Stimulated activated naive B cell treated with anti-CD40 and anti-IgM and Interleukin-4, amounts not matched to agents 10 μg/mL and 1 μg/mL and 100 μg/mL, for 72 hours (primary cell): ENCODE data around the gene KRT80.

Source experiments
- ATAC-seq, 2 donors: fragments of 150-1000 bp; cut with Tn5 transposase; replicated peaks; 2 replicates each; pipeline ENCODE4 v1.10.0; 2021; ENCODE audit warnings: moderate library complexity in 1 of 2
- DNase-seq: peaks from one replicate; pipeline ENCODE4 v3.0.0; 2021
- H3K27ac Mint-ChIP-seq: one replicate; pipeline ENCODE4 v1.8.0; 2022; ENCODE audit warnings: mild to moderate bottlenecking, mixed read lengths
- H3K27me3 Mint-ChIP-seq, 2 donors: one replicate each; pipeline ENCODE4 v1.8.0; 2022; ENCODE audit warnings: mixed read lengths in 2 of 2
- H3K36me3 Mint-ChIP-seq, 2 donors: one replicate each; pipeline ENCODE4 v1.8.0; 2022; ENCODE audit warnings: mixed read lengths in 2 of 2, mild to moderate bottlenecking in 1 of 2
- H3K4me1 Mint-ChIP-seq, 2 donors: one replicate each; pipeline ENCODE4 v1.8.0; 2022; ENCODE audit warnings: mixed read lengths in 2 of 2, mild to moderate bottlenecking in 1 of 2
- H3K4me3 Mint-ChIP-seq, 2 donors: one replicate each; pipeline ENCODE4 v1.8.0; 2022; ENCODE audit warnings: mild to moderate bottlenecking in 2 of 2, mixed read lengths in 2 of 2, moderate library complexity in 1 of 2
- H3K9me3 Mint-ChIP-seq, 2 donors: one replicate each; pipeline ENCODE4 v1.8.0; 2022; ENCODE audit warnings: mixed read lengths in 2 of 2, mild to moderate bottlenecking in 1 of 2

Gene KRT80

DNA sequence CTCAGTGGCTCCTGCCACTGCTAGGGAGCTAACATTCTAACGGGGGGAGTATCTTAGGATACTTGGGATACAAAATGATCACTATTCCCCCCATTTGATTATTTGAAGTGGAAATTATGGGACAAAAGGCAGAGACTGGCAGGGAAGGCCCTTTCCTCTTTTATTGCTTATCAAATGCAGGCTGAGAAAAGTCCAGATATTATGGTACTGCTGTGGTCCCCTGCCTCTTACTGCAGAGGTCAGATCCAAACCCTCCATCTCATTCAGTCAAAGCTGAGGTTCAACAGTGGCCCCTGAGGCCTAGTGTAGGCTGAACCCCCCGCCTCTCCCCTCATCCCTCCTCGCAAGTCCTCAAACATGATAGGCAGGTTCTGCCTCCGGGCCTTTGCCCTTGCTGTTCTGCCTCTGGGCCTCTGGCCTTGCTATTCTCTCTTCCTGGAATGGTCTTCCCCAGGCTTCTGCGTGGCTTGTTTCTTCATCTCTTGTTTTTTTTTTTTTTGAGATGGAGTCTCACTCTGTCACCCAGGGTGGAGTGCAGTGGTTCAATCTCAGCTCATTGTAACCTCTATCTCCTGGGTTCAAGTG lies 34.2 kb downstream of the KRT80 start:
- H3K27ac Mint-ChIP-seq = no peak overlapping the region
- no peak overlapping the region for H3K4me3 Mint-ChIP-seq
- ATAC-seq (no peak), DNase-seq (no peak)
- H3K4me1 Mint-ChIP-seq = no peaks in the 10 kb centered on the region
- H3K27me3 Mint-ChIP-seq = peaks cover 25 to 33% of the 10 kb centered on the region in 2 donors
- no peaks in the 10 kb centered on the region for H3K36me3 Mint-ChIP-seq
- peaks cover 0 to 3% of the 10 kb centered on the region in 2 donors for H3K9me3 Mint-ChIP-seq

DNA sequence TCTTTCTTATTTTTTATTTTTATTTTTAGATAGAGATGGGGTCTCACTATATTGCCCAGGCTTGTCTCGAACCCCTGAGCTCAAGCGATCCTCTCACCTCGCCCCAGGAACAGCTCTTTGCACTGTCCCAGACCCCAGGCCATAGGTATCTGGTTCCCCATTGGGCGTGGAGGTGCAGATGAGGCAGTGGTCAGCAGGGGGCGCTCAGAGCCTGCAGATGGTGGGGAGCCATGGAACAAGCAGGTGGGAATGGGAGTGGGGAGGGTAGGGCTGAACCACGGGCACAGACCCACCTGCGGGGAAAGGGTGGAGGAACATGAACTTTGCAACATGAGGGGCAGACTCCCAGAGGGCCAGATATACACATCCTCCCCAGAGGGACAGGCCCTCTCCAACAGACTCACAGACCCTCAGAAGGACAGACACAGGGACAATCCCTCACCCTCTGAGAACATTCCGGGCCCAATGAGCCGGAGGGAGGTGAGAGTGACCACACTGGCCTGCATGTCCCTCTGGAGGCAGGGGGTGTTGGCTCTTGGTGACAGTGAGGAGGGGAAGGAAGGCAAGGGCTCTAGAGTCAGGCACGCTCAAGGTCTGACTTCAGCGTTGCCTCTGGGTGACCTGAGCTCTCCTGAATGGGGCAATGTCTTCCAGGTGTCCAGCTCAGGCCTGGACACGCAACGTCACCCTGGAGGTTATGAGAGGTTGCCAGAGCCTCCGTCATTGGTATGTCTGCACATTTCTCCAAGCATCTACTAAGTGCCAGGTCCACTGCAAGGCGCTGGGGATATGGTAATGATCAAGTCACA lies 34.9 kb downstream of the KRT80 start:
- no peak overlapping the region for H3K4me3 Mint-ChIP-seq
- H3K4me1 Mint-ChIP-seq = peaks cover 0 to under 1% of the 10 kb centered on the region in 2 donors
- no peaks in the 10 kb centered on the region for H3K36me3 Mint-ChIP-seq
- peaks cover 0 to 3% of the 10 kb centered on the region in 2 donors for H3K9me3 Mint-ChIP-seq
- ATAC-seq (peak; percentile 72 to 73), DNase-seq (peak; percentile 30)
- H3K27ac Mint-ChIP-seq = no peak overlapping the region
- peaks cover 27 to 35% of the 10 kb centered on the region in 2 donors for H3K27me3 Mint-ChIP-seq

DNA sequence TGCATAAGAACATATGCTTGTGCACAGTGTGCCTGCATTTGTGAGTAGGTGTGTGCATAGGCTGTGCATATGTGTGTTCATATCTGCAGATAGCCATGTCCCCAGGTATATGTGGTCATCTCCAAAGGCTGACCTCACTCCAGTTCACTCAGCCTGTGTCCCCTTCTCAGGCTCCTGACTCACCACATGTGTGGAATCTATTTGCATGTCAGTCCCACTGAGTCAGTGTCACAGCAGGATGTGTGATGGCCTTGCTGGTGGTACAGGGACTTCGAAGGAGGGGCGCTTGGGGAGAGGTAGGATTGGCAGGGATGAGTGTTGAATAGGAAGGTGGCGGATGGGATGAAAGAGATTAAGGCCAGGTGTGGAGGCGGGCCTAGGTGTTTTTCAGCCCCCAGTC lies 35.5 kb downstream of the KRT80 start:
- no peak overlapping the region for H3K27ac Mint-ChIP-seq
- H3K4me3 Mint-ChIP-seq = no peak overlapping the region
- DNase-seq (no peak), ATAC-seq (no peak)
- H3K36me3 Mint-ChIP-seq = no peaks in the 10 kb centered on the region
- peaks cover 5 to 7% of the 10 kb centered on the region in 2 donors for H3K4me1 Mint-ChIP-seq
- peaks cover 0 to 3% of the 10 kb centered on the region in 2 donors for H3K9me3 Mint-ChIP-seq
- H3K27me3 Mint-ChIP-seq = peaks cover 29 to 36% of the 10 kb centered on the region in 2 donors

- peaks cover 36 to 41% of the 10 kb centered on the region in 2 donors for H3K27me3 Mint-ChIP-seq
- no peaks in the 10 kb centered on the region for H3K36me3 Mint-ChIP-seq
- H3K27ac Mint-ChIP-seq = no peak overlapping the region
- no peak for ATAC-seq
- DNase-seq = no peak
- H3K4me3 Mint-ChIP-seq = no peak overlapping the region
- H3K4me1 Mint-ChIP-seq = peaks cover 5 to 9% of the 10 kb centered on the region in 2 donors
- peaks cover 0 to 3% of the 10 kb centered on the region in 2 donors for H3K9me3 Mint-ChIP-seq
These were observed 36.6 kb downstream of the KRT80 start for GRCh38 chr12:52155048-52155868.

DNA sequence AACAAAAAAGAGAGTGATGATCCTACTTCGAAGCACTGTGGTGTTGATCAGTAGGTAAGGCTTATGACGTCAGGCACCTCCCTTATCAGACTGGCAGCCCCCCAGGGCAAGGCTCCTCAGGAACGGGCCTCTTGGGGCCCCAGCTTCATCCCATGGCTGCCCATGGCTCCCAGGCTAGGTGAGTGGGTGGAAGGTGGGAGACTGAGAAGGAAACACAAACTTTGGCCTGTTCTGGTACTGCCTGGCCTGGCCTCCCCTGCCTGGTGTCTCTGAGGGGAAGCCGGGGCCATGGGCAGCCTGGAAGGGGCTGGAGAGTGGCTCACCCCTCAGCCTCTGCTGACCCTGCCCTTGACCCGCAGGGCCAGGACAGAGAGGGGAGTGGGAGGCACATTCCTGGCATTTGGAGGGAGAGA lies 38.9 kb downstream of the KRT80 start:
- ATAC-seq (no peak), DNase-seq (no peak)
- Mint-ChIP-seq H3K36me3 (no peaks in the 10 kb centered on the region), H3K9me3 (no peaks in the 10 kb centered on the region), H3K4me3 (no peak overlapping the region), H3K4me1 (peaks cover 5 to 9% of the 10 kb centered on the region in 2 donors), H3K27ac (no peak overlapping the region), H3K27me3 (peaks cover 34 to 43% of the 10 kb centered on the region in 2 donors)

DNA sequence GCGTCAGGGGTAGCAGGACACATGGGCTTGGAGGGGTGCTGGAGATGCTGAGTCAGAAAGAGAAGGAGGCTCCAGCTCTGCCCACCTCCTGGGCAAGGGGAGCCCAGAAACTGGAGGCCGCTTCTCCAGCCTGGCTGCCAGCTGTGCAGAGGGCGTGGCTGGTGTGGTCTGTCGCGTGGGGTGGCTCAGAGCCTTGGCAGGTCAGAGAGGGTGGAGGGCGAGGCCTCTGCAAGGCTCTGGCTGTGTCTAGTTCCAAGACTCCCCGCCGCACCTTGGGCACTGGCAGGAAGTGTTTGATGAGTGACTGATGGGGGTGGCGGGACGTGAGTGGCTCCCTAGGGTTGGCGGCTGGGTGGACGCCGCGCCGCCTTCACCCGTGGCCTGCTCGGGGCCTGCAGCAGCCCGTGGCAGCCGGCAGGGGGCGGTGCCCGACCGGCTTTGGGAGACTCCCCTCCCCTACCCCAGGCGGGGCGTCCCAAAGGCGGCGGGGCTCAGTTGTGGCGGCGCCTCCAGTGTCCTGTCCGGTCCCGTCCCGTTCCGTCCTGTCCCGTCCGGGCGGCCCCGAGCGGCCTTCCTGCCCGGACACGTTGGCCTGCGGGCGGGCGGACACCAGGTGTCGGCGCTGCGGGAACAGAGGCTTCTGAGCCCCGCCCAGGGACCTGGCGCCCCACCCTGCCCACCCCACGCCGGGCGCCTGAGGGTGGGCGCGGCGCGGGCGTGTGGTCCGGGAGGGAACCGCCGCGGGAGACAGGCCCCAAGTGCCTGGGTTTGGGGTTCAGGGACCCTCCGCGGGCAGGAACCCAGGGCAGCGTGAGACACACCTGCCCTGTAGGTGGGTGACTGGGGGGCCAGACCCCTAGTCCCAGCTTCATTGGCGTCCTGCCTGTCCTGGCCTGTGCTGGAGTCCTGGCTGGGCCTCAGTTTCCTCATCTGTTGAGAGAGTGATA lies 39.7 kb downstream of the KRT80 start:
- DNase-seq (peak; percentile 44), ATAC-seq (peak; percentile 78 to 79)
- H3K27ac Mint-ChIP-seq = no peak overlapping the region
- no peaks in the 10 kb centered on the region for H3K9me3 Mint-ChIP-seq
- H3K27me3 Mint-ChIP-seq = peaks cover 34 to 43% of the 10 kb centered on the region in 2 donors
- H3K4me1 Mint-ChIP-seq = peaks cover 5 to 9% of the 10 kb centered on the region in 2 donors
- H3K36me3 Mint-ChIP-seq = no peaks in the 10 kb centered on the region
- H3K4me3 Mint-ChIP-seq = peak overlapping the region; percentile 37 to 41

GRCh38 chr12:52151153-52151836 lies 40.5 kb downstream of the KRT80 start:
- ATAC-seq (no peak), DNase-seq (no peak)
- peaks cover 34 to 43% of the 10 kb centered on the region in 2 donors for H3K27me3 Mint-ChIP-seq
- peak overlapping the region; percentile 37 to 41 for H3K4me3 Mint-ChIP-seq
- H3K27ac Mint-ChIP-seq = no peak overlapping the region
- H3K36me3 Mint-ChIP-seq = no peaks in the 10 kb centered on the region
- peaks cover 5 to 9% of the 10 kb centered on the region in 2 donors for H3K4me1 Mint-ChIP-seq
- no peaks in the 10 kb centered on the region for H3K9me3 Mint-ChIP-seq

DNA sequence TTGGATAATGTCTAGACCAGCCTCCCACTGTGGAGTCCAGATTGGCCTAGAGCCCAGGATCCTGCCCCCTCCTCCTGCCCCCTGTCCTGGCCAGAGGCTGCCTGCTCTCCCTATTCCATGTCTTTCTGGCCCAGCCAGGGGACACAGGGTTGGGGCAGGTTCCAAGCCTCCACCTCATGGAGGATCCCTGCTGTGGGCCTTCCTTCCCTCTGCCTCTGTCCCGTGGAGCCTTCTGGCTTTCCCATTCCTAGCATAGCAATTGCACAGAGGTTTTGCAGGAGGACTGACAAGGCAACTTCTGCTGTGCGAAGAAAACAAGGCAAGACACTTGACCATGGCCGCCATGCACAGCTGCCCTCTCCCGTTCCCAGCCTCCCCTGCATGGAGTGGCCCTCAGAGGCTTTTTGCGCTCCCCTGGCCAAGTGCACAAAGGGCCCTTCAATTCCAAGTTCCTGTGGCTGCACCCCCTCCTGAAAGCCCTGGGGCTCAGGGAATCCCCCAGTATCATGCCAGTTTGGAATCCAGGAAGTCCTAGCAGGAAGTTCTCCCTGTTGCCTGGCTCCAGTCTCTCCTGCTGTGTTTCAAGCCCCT lies 42.1 kb downstream of the KRT80 start:
- H3K4me3 Mint-ChIP-seq = no peak overlapping the region
- H3K27me3 Mint-ChIP-seq = peaks cover 34 to 43% of the 10 kb centered on the region in 2 donors
- DNase-seq (no peak), ATAC-seq (no peak)
- no peaks in the 10 kb centered on the region for H3K9me3 Mint-ChIP-seq
- H3K27ac Mint-ChIP-seq = no peak overlapping the region
- no peaks in the 10 kb centered on the region for H3K36me3 Mint-ChIP-seq
- peaks cover 5 to 9% of the 10 kb centered on the region in 2 donors for H3K4me1 Mint-ChIP-seq

GRCh38 chr12:52149182-52149641 lies 42.6 kb downstream of the KRT80 start:
- H3K4me1 Mint-ChIP-seq = peaks cover 5 to 9% of the 10 kb centered on the region in 2 donors
- DNase-seq = no peak
- H3K36me3 Mint-ChIP-seq = no peaks in the 10 kb centered on the region
- H3K9me3 Mint-ChIP-seq = no peaks in the 10 kb centered on the region
- H3K4me3 Mint-ChIP-seq = no peak overlapping the region
- no peak overlapping the region for H3K27ac Mint-ChIP-seq
- no peak for ATAC-seq
- peaks cover 34 to 43% of the 10 kb centered on the region in 2 donors for H3K27me3 Mint-ChIP-seq

GRCh38 chr12:52148464-52149181 lies 43.2 kb downstream of the KRT80 start:
- no peak for DNase-seq

GRCh38 chr12:52147964-52148463 lies 43.8 kb downstream of the KRT80 start:
- H3K4me1 Mint-ChIP-seq = peaks cover 5 to 9% of the 10 kb centered on the region in 2 donors
- ATAC-seq (no peak), DNase-seq (no peak)
- H3K27me3 Mint-ChIP-seq = peaks cover 26 to 35% of the 10 kb centered on the region in 2 donors
- H3K9me3 Mint-ChIP-seq = no peaks in the 10 kb centered on the region
- no peak overlapping the region for H3K4me3 Mint-ChIP-seq
- H3K27ac Mint-ChIP-seq = no peak overlapping the region
- H3K36me3 Mint-ChIP-seq = no peaks in the 10 kb centered on the region

More at GRCh38 chr12:52148464-52149181, 43.2 kb downstream of the KRT80 start:
- H3K36me3 Mint-ChIP-seq = no peaks in the 10 kb centered on the region
- no peak overlapping the region for H3K4me3 Mint-ChIP-seq
- H3K27ac Mint-ChIP-seq = no peak overlapping the region
- ATAC-seq = no peak
- H3K9me3 Mint-ChIP-seq = no peaks in the 10 kb centered on the region
- peaks cover 32 to 41% of the 10 kb centered on the region in 2 donors for H3K27me3 Mint-ChIP-seq
- H3K4me1 Mint-ChIP-seq = peaks cover 5 to 9% of the 10 kb centered on the region in 2 donors

DNA sequence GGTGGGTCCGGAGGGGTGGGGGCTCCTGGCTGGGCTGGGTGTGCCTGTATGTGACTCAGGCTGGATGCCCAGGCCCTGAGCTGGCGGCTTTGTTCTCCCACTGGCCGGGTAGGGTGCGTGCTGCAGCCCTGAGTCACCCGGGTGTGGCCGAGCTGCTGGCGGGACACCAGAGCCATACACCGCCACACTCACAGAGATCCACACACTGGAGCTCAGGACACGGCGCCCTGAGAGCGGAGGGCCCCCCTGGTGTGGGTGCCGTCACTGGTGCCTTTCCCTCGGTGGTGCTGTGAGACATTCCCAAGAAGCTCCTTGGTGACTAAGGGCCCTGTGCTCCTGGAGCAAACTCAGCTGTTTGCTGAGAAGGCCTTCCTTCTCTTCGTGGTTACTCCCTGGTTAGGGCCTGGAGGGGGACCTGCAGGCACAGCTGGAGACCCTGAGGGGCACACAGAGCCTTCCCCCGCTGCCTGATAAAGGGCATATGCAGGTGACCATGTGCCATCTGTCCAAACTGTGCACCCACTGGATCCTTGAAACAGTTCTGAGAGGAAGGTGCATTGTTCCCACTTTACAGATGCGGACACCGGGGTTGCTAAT lies 44.3 kb downstream of the KRT80 start:
- Mint-ChIP-seq H3K36me3 (no peaks in the 10 kb centered on the region), H3K27me3 (peaks cover 20 to 29% of the 10 kb centered on the region in 2 donors), H3K9me3 (no peaks in the 10 kb centered on the region), H3K4me1 (peaks cover 5 to 9% of the 10 kb centered on the region in 2 donors), H3K4me3 (no peak overlapping the region), H3K27ac (no peak overlapping the region)
- no peak for DNase-seq
- no peak for ATAC-seq
